Measurements from ENCODE around the gene DOCK10. TPM values are rescaled to one million over a fixed set of nuclear protein-coding genes. Genes with fewer than 3 reads are reported as not detected.

Gene DOCK10
- total RNA-seq, 1 donor from 2014 or later = 2.0 TPM

- no peak for DNase-seq (ENCODE audit: low read depth in 2 of 2)
These were observed 319.5 kb downstream of the DOCK10 start for GRCh38 chr2:224722770-224723169.

- no peak for DNase-seq (ENCODE audit: low read depth in 2 of 2)
These were observed 320.0 kb downstream of the DOCK10 start for GRCh38 chr2:224722250-224722649.

- DNase-seq (ENCODE audit: low read depth in 2 of 2) = no peak
These were observed 325.3 kb downstream of the DOCK10 start for GRCh38 chr2:224716921-224717320.

GRCh38 chr2:224716201-224716600 is 326.1 kb downstream of the DOCK10 start, which contains the start of gene CCDC195:
CCDC195 (minus strand) TSS chr2:224716365; CDS start chr2:224716365, 0 bp downstream.
- no peak for DNase-seq (ENCODE audit: low read depth in 2 of 2)
